GM18868 (cell line): ENCODE data around the gene E2F1.

Experiments used
- ATAC-seq: cut with Tn5 transposase; IDR thresholded peaks from one replicate; pipeline ENCODE4 v1.9.1; 2021; ENCODE audit warnings: mild to moderate bottlenecking, moderate library complexity; ENCODE audit not compliant: unreplicated experiment

E2F1 gene

GRCh38 chr20:33686100-33686983 lies at the start of gene E2F1:
Gene E2F1, minus strand, starts transcription at chr20:33686385. Its CDS starts 121 bp downstream, at chr20:33686264.
- ATAC-seq = peak; percentile 84

- no peak for ATAC-seq
Measured at GRCh38 chr20:33733654-33734576, 47.7 kb upstream of the E2F1 start.

- peak; percentile 57 for ATAC-seq
Measured at GRCh38 chr20:33732166-33732970, 46.2 kb upstream of the E2F1 start.

- peak; percentile 66 for ATAC-seq
Measured at GRCh38 chr20:33731693-33732165, 45.5 kb upstream of the E2F1 start, which contains the start of gene ZNF341. Gene ZNF341, plus strand, starts transcription at chr20:33731996. Its CDS starts 26 bp downstream, at chr20:33732022.

GRCh38 chr20:33730946-33731692 lies 44.9 kb upstream of the E2F1 start:
- no peak for ATAC-seq

- no peak for ATAC-seq
Measured at GRCh38 chr20:33729101-33729500, 42.9 kb upstream of the E2F1 start.

- ATAC-seq = no peak
Measured at GRCh38 chr20:33728463-33728862, 42.3 kb upstream of the E2F1 start.

GRCh38 chr20:33727806-33728205 lies 41.6 kb upstream of the E2F1 start:
- ATAC-seq = no peak

GRCh38 chr20:33727115-33727479 lies 40.9 kb upstream of the E2F1 start:
- no peak for ATAC-seq

GRCh38 chr20:33725607-33726264 lies 39.6 kb upstream of the E2F1 start:
- no peak for ATAC-seq

- ATAC-seq = no peak
Measured at GRCh38 chr20:33724439-33725094, 38.4 kb upstream of the E2F1 start.

- no peak for ATAC-seq
Measured at GRCh38 chr20:33721391-33722140, 35.4 kb upstream of the E2F1 start.

GRCh38 chr20:33719989-33720709 lies 34.0 kb upstream of the E2F1 start, which contains the start of gene PXMP4:
Gene PXMP4, minus strand, starts transcription at chr20:33720310. Its CDS starts 103 bp downstream, at chr20:33720207.
- peak; percentile 92 for ATAC-seq

GRCh38 chr20:33719277-33719988 lies 33.2 kb upstream of the E2F1 start:
- ATAC-seq = no peak

GRCh38 chr20:33716498-33716897 lies 30.3 kb upstream of the E2F1 start:
- ATAC-seq = no peak

GRCh38 chr20:33713865-33714367 lies 27.7 kb upstream of the E2F1 start:
- no peak for ATAC-seq

GRCh38 chr20:33711446-33711738 lies 25.2 kb upstream of the E2F1 start:
- no peak for ATAC-seq
